Ascending aorta (tissue), 2 donors: ENCODE measurements around the gene ZFP36. TPM values are rescaled to one million over a fixed set of nuclear protein-coding genes. Genes with fewer than 3 reads are reported as not detected.
A peak's percentile ranks its signal among the peaks of the same experiment; 100 is the strongest.
"Not testable (repeated sequence)": the region's sequence is repeated elsewhere in the genome, so short reads cannot be mapped to it uniquely, and the experiment has no call there.

ENCODE experiments used
- DNase-seq, 2 donors: peaks; one replicate each; pipeline ENCODE4 v3.0.0-alpha.2; 2019; ENCODE audit warnings: low spot score in 2 of 2
- H3K27ac ChIP-seq, 2 donors: fragments of 200-600 bp; sonication (generic); one replicate each; pipeline ENCODE4 v1.5.1; 2016 to 2017; ENCODE audit warnings: mild to moderate bottlenecking in 1 of 2
- H3K27me3 ChIP-seq: fragments of 200-600 bp; sonication (generic); one replicate; pipeline ENCODE4 v1.5.1; 2017
- H3K36me3 ChIP-seq, 2 donors: fragments of 200-600 bp; sonication (generic); one replicate each; pipeline ENCODE4 v1.5.1; 2016
- H3K4me1 ChIP-seq, 2 donors: fragments of 200-600 bp; sonication (generic); one replicate each; pipeline ENCODE4 v1.5.1; 2016 to 2017; ENCODE audit warnings: mild to moderate bottlenecking in 1 of 2
- H3K4me3 ChIP-seq, 2 donors: fragments of 200-600 bp; sonication (generic); one replicate each; pipeline ENCODE4 v1.5.1; 2016 to 2017; ENCODE audit warnings: mild to moderate bottlenecking in 1 of 2
- H3K9me3 ChIP-seq, 2 donors: fragments of 200-600 bp; sonication (generic); one replicate each; pipeline ENCODE4 v1.5.1; 2016
- CTCF ChIP-seq, 3 experiments: fragments of 200-600 bp in 2 of 3; fragments of 450-650 bp in 1 of 3; sonication (generic) in 2 of 3; IDR thresholded peaks; one replicate each; pipeline ENCODE4 v1.5.1; 2016 to 2019; ENCODE audit warnings: antibody characterized with exemption in 3 of 3, mild to moderate bottlenecking in 1 of 3, moderate library complexity in 1 of 3
- intact Hi-C: fragments of 100-400 bp; cut with DNase I; formaldehyde crosslinking; loops from one replicate; pipeline ENCODE4 v1.15.1; 2023
- total RNA-seq: library from RNA; depleted of rRNA; stranded (reverse); fragments of >200 nt; gene quantifications from one replicate; pipeline ENCODE4 v1.1.0, GENCODE V29; 2016

The ZFP36 gene
- total RNA-seq, 1 donor from 2014 or later: 1,166 TPM

- no peaks in the 10 kb centered on the region for H3K27me3 ChIP-seq
- no peak for TF ChIP-seq CTCF (IDR thresholded peaks at IDR 0.05)
- H3K4me3 ChIP-seq: no peak overlapping the region
- no peak for DNase-seq
- peaks cover 58 to 70% of the 10 kb centered on the region in 2 donors for H3K36me3 ChIP-seq
- H3K4me1 ChIP-seq: peaks cover 15 to 24% of the 10 kb centered on the region in 2 donors
- H3K9me3 ChIP-seq: no peaks in the 10 kb centered on the region
- intact Hi-C loops: no loop called here
- peak overlapping the region in 1 of 2 donors; percentile 96 for H3K27ac ChIP-seq
These were observed 30.7 kb upstream of the ZFP36 start for GRCh38 chr19:39375929-39376328.

- no peak for TF ChIP-seq CTCF (IDR thresholded peaks at IDR 0.05)
- H3K27ac ChIP-seq: peak overlapping the region in 1 of 2 donors; percentile 5
- no peaks in the 10 kb centered on the region for H3K9me3 ChIP-seq
- H3K4me1 ChIP-seq: peaks cover 9 to 17% of the 10 kb centered on the region in 2 donors
- peaks cover 73 to 83% of the 10 kb centered on the region in 2 donors for H3K36me3 ChIP-seq
- intact Hi-C loops: no loop called here
- H3K4me3 ChIP-seq: no peak overlapping the region
- no peak for DNase-seq
- H3K27me3 ChIP-seq: no peaks in the 10 kb centered on the region
These were observed 29.0 kb upstream of the ZFP36 start for GRCh38 chr19:39377373-39378362.

- peaks cover 85 to 99% of the 10 kb centered on the region in 2 donors for H3K36me3 ChIP-seq
- H3K9me3 ChIP-seq, H3K4me1 ChIP-seq, H3K4me3 ChIP-seq, intact Hi-C loops, DNase-seq, H3K27ac ChIP-seq, H3K27me3 ChIP-seq: not testable (repeated sequence)
These were observed 27.3 kb upstream of the ZFP36 start for GRCh38 chr19:39379366-39379765.

- H3K36me3 ChIP-seq: peaks cover 85 to 100% of the 10 kb centered on the region in 2 donors
- H3K27ac ChIP-seq: peak overlapping the region in 1 of 2 donors; percentile 44
- no peaks in the 10 kb centered on the region for H3K4me1 ChIP-seq
- no peaks in the 10 kb centered on the region for H3K27me3 ChIP-seq
- no peaks in the 10 kb centered on the region for H3K9me3 ChIP-seq
- no peak for TF ChIP-seq CTCF (IDR thresholded peaks at IDR 0.05)
- H3K4me3 ChIP-seq: no peak overlapping the region
- DNase-seq: no peak
- intact Hi-C loops: no loop called here
These were observed 26.7 kb upstream of the ZFP36 start for GRCh38 chr19:39379865-39380396.

GRCh38 chr19:39380521-39381502 is 25.8 kb upstream of the ZFP36 start:
- H3K27me3 ChIP-seq: no peaks in the 10 kb centered on the region
- peak overlapping the region in 1 of 2 donors; percentile 44 for H3K27ac ChIP-seq
- DNase-seq: no peak
- no peak overlapping the region for H3K4me3 ChIP-seq
- intact Hi-C loops: no loop called here
- no peak for TF ChIP-seq CTCF (IDR thresholded peaks at IDR 0.05)
- H3K9me3 ChIP-seq: no peaks in the 10 kb centered on the region
- no peaks in the 10 kb centered on the region for H3K4me1 ChIP-seq
- H3K36me3 ChIP-seq: peaks cover 86 to 99% of the 10 kb centered on the region in 2 donors
